Activated CD8-positive, alpha-beta memory T cell treated with anti-CD3 and anti-CD28 coated beads for 36 hours (primary cell): ENCODE results near the gene PODXL2. TPM values are rescaled to one million over a fixed set of nuclear protein-coding genes. Genes with fewer than 3 reads are reported as not detected.
"Not testable (repeated sequence)": the region's sequence is repeated elsewhere in the genome, so short reads cannot be mapped to it uniquely, and the experiment has no call there.

Experiments
- CTCF ChIA-PET: fragments of 350-600 bp; sonication (Branson Sonifier 250); formaldehyde crosslinking; loops from one replicate; lab custom pipeline; 2021; ENCODE audit warnings: antibody characterized with exemption; lab: Charles Lee
- POLR2A ChIA-PET: fragments of 350-600 bp; sonication (Branson Sonifier 250); formaldehyde crosslinking; loops from one replicate; lab custom pipeline; 2021; ENCODE audit warnings: antibody characterized with exemption; lab: Charles Lee
- total RNA-seq, 2 experiments: library from RNA; stranded (reverse); gene quantifications; one replicate each; pipeline ENCODE4 v1.2.3, GENCODE V29; 2021

The PODXL2 gene
- total RNA-seq, 2 experiments from 2014 or later: 1.5 to 1.7 TPM

DNA sequence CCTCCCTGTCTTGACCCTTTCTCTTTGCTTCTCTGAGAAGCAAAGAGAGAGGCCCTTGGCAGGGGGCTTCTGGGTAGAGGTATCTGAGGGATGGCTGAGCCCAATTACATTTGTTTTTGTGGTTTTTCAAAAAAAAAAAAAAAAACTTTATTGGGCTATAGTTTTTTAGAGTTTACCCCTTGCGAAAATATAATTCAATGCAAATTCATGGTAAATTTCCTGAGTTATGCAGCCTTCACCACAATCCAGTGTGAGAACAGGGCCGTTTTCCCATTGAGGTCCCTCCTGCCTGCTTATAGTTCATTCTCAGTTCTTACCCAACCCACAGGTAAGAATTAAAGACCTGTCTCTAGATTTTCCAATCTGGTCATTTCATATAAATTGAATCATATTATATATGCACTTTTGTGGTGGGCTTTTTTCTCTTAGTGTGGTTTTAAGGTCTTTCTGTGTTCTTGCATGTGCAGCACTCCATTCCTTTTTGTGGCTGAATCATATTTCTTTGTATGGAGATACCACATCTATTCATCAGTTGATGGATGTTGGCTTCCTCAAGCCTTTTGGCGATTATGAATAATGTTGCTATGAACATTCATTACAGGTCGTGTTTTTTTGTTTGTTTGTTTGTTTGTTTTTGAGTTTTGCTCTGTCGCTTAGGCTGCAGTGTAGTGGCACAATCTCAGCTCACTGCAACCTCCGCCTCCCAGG is 28.1 kb upstream of the PODXL2 start:
- POLR2A ChIA-PET: no interaction called here
- CTCF ChIA-PET: no interaction called here

DNA sequence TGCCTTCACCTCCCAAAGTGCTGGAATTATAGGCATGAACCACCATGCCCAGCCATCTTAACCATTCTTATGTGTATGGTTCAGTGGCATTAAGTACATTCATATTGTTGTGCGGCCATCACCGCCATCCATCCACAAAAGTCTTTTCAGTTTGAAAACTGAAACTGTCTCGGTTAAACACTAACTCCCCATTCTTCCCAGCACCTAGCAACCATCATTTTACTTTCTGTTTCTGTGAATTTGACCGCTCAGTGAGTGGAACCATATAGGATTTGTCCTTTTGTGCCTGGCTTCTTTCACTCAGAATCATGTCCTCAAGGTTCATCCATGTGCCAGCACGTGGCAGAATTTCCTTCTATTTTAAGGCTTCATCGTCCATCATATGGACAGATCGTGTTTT is 24.9 kb upstream of the PODXL2 start:
- ChIA-PET CTCF (no interaction called here), POLR2A (no interaction called here)

DNA sequence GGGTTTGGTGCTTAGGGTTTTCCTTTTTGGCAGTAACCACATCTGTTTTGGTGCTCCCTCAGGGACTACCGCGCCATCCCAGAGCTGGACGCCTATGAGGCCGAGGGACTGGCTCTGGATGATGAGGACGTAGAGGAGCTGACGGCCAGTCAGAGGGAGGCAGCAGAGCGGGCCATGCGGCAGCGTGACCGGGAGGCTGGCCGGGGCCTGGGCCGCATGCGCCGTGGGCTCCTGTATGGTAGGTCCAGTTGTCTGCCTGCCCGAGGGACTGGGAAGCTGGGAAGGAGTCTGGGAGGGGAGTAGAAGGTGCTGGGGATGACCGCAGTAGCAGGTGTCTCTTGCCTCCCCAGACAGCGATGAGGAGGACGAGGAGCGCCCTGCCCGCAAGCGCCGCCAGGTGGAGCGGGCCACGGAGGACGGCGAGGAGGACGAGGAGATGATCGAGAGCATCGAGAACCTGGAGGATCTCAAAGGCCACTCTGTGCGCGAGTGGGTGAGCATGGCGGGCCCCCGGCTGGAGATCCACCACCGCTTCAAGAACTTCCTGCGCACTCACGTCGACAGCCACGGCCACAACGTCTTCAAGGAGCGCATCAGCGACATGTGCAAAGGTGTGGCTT is 24.3 kb upstream of the PODXL2 start:
- ChIA-PET CTCF (no interaction called here), POLR2A (no interaction called here)

- POLR2A ChIA-PET: interaction anchor here (0.7 kb wide), 1 partner anchor 30 kb away, joined by 4 read pairs; no protein-coding TSS in a partner anchor
- CTCF ChIA-PET: not testable (repeated sequence)
These were observed 23.4 kb upstream of the PODXL2 start for GRCh38 chr3:127605547-127605946.

DNA sequence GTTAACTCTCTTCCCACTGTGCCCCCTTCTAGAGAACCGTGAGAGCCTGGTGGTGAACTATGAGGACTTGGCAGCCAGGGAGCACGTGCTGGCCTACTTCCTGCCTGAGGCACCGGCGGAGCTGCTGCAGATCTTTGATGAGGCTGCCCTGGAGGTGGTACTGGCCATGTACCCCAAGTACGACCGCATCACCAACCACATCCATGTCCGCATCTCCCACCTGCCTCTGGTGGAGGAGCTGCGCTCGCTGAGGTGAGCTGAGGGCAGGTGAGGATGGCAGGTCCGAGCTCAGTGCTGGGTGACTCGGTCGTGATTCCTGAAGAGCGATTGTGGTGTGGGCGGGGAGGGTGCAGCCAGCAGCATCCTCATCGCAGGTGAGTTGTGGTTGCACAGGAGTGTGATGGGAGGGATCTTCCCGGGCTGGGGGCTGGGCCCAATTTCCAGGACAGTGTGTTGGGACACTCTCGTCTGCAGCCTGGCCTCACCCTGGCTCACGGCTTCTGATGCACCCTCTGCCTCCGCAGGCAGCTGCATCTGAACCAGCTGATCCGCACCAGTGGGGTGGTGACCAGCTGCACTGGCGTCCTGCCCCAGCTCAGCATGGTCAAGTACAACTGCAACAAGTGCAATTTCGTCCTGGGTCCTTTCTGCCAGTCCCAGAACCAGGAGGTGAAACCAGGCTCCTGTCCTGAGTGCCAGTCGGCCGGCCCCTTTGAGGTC is 22.7 kb upstream of the PODXL2 start:
- POLR2A ChIA-PET: interaction anchor here (0.7 kb wide), 1 partner anchor 31 kb away, joined by 4 read pairs; no protein-coding TSS in a partner anchor
- CTCF ChIA-PET: interaction anchor here (0.7 kb wide), 1 partner anchor 33 kb away, joined by 3 read pairs; no protein-coding TSS in a partner anchor

DNA sequence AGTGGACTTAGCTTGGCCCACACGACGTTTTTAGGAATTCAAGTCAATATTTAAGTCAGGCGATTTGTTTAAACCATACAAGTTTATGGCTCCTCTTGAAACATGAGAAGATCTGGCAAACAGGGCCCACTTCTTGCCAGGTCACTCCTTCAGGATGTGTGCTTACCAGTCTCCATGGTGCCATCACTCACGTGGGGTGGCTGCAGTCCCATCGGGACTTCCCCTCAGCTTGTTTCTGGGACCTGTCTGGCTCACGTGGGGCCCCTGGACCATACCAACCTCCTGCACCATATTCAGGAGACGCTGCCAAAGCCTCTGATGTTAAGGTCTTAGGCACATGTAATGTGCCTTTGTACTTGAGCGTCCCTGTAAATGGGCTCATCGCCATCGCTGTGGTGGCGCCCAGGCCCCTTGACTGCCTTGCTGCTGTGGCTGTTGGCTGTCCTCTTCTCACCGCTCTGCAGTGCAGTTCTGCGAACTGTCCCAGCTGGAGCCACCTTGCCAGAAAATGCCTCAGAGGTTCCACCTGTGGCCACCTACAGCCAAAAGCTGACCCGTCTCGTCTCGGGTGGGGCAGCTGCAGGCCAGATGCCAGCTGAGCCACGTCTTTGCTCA is 21.9 kb upstream of the PODXL2 start:
- CTCF ChIA-PET: interaction anchor here (0.7 kb wide), 1 partner anchor 33 kb away, joined by 3 read pairs; no protein-coding TSS in a partner anchor

GRCh38 chr3:127607675-127608361 is 21.2 kb upstream of the PODXL2 start:
- ChIA-PET CTCF (no interaction called here), POLR2A (interaction anchor here (1.0 kb wide), 1 partner anchor 9 kb away, joined by 5 read pairs; no protein-coding TSS in a partner anchor)

More for the DNA sequence above, 21.9 kb upstream of the PODXL2 start:
- POLR2A ChIA-PET: interaction anchor here (1.0 kb wide), 1 partner anchor 8 kb away, joined by 5 read pairs; no protein-coding TSS in a partner anchor

GRCh38 chr3:127608362-127608718 is 20.6 kb upstream of the PODXL2 start:
- ChIA-PET CTCF (no interaction called here), POLR2A (no interaction called here)

- CTCF ChIA-PET: no interaction called here
- POLR2A ChIA-PET: interaction anchor here (1.5 kb wide), 1 partner anchor 12 kb away, joined by 3 read pairs; the partner anchor contains the start of gene MCM2
These were observed 18.9 kb upstream of the PODXL2 start for GRCh38 chr3:127610105-127610504.

- ChIA-PET POLR2A (interaction anchor here (0.6 kb wide), 1 partner anchor 52 kb away, joined by 8 read pairs; no protein-coding TSS in a partner anchor), CTCF (no interaction called here)
These were observed 17.7 kb upstream of the PODXL2 start for GRCh38 chr3:127611251-127611650.

DNA sequence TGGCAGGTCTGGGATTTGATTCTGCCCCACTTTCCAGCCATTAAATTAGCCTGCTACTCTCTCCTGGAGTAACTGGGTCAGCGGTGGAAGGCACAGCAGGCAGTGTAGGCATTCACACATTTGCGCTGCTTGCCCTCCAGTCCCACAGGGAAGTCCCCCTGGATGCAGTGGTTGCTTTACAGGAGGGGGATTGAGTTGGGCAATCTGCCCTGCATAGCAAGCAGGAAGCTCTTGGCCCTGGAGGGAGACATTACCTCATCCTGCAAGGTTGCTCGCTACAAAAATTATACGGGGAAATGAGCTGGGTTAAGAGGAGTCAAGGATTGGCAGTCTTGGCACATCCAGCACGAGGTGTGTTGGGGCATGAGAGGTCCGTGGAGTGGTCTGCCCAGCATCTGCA is 16.0 kb upstream of the PODXL2 start:
- POLR2A ChIA-PET: no interaction called here

GRCh38 chr3:127613406-127613805 is 15.6 kb upstream of the PODXL2 start:
- CTCF ChIA-PET: no interaction called here
- POLR2A ChIA-PET: no interaction called here

More for the DNA sequence above, 16.0 kb upstream of the PODXL2 start:
- CTCF ChIA-PET: no interaction called here

DNA sequence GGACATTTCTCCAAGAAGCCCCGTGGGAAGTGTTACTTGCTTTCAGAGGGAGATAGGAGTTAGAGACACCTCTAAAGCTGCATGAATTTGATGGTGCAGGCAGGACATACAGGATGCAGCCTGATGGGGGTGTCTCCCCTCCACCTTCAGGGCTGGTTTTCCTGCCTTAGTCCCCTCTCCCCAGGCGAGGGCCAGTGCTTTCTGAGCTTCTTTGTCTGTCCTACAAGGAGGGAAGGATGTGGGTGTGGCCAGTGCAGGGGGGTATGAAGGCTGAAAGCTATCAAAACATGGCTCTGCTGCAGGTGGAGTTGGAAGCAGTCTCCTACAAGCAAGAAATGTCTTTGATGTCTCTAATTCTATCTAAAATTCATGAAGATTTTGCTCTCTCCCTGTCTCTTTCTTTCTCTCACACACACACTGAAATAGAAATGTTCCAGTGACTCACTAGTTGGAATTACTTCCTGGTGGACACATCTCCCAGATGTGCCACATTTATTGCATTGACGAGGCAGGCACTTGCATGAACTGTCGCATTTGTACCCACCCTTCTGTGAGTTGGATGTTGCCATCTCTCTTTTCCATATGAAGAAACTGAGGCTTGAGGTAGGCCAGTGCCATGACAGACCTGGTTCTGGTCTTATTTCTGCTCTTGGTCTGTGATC is 13.9 kb upstream of the PODXL2 start:
- ChIA-PET CTCF (no interaction called here), POLR2A (no interaction called here)

DNA sequence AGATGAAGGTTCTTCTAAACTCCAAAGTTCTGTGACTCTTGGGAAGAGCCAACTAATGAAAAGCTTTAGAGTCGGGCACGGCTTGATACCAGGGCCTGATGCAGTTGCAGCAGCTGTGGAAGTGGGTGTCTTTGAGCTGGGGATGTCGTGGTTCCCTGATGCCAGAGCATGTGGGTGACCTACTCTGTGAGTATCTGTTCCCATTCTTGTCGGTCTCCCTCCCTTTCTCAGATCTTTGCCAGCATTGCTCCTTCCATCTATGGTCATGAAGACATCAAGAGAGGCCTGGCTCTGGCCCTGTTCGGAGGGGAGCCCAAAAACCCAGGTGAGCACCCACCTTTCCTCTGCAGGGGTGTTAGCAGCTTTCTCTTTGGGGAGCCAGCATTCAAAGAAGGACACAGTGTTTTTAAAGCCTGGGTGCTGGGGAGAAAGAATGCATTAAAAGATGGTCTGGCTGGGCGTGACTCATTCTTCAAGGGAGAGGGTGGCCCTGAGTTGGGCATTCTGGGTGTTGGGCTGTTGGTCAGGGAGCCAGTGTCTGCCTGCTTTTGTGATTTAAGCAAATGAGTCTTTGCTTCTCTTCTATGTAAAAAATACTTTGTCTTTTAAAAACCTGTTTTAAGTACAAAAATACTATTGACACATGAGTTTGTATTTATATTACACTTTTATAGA is 13.2 kb upstream of the PODXL2 start:
- CTCF ChIA-PET: no interaction called here
- POLR2A ChIA-PET: no interaction called here

DNA sequence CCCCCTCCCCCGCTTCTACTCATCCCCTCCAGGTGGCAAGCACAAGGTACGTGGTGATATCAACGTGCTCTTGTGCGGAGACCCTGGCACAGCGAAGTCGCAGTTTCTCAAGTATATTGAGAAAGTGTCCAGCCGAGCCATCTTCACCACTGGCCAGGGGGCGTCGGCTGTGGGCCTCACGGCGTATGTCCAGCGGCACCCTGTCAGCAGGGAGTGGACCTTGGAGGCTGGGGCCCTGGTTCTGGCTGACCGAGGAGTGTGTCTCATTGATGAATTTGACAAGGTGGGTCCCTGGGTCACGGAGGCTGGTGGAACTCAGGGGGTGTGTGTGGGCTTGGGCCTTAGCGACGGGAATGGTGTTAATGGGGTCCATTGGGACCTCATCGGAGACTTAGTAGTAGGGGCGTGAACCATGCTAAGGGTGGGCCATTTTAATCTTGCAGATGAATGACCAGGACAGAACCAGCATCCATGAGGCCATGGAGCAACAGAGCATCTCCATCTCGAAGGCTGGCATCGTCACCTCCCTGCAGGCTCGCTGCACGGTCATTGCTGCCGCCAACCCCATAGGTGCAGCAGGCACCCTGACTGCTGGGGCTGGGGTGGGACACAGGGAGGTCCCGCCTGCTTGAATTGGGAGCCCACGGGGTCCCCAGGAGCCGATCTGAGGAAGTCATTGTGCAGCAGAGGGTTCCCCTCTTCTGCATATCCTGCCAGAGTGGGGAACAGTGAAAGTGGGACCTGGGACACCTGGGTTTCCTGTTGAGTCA is 12.0 kb upstream of the PODXL2 start:
- CTCF ChIA-PET: no interaction called here

GRCh38 chr3:127618891-127619290 is 10.1 kb upstream of the PODXL2 start:
- ChIA-PET CTCF (no interaction called here), POLR2A (no interaction called here)

More for the DNA sequence above, 12.0 kb upstream of the PODXL2 start:
- POLR2A ChIA-PET: no interaction called here

GRCh38 chr3:127620637-127621375 is 8.2 kb upstream of the PODXL2 start:
- ChIA-PET POLR2A (no interaction called here), CTCF (no interaction called here)
